ENCODE measurements around the gene EVI5L.
"Not testable (repeated sequence)": the region's sequence is repeated elsewhere in the genome, so short reads cannot be mapped to it uniquely, and the experiment has no call there.

The EVI5L gene

DNA sequence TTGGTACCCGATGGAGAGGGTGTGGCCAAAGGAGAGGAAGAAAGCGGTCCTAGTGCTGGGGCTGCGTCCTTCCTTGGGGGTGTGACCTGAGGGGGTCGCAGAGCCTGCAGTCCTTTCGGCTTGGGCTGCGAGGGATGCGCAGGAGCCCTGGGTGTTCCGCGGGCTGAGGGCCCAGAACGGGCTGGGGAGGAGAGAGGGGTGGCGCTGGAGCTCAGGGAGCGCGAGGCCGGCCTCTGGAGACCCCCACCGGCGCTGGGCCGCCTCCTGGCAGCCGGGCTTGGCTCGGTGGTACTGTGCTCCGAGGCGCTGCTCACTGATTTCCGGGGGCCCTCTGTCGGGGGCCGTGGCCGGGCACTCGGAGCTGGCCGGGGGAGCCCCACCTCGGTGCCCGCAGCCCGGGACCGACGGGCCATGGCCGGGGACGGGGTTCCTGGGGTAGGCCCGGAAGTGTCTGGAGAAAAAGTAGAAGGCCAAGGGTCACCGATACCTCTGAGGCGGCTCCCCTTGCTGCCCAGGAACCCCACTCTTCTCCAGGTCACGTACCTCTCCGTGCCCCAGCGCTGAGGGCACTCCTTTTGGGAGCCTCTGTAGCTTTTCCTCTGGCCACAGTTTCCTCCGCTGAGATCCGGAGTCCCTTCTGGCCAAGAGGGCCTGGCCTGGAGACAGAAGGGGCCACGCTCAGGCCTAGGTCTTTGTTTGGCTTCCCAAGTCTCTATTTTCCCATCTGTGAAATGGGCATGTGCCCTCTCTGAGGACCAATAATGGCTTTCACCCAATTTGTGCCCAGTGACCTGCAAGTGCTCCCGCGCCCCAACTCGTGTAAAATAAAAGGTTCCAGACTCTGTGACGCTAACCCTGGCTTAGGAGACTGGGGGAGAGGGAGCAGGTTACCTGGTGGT lies 42.5 kb downstream of the EVI5L start:
- DNase-seq (ENCODE audit: low read depth) = no peak

DNA sequence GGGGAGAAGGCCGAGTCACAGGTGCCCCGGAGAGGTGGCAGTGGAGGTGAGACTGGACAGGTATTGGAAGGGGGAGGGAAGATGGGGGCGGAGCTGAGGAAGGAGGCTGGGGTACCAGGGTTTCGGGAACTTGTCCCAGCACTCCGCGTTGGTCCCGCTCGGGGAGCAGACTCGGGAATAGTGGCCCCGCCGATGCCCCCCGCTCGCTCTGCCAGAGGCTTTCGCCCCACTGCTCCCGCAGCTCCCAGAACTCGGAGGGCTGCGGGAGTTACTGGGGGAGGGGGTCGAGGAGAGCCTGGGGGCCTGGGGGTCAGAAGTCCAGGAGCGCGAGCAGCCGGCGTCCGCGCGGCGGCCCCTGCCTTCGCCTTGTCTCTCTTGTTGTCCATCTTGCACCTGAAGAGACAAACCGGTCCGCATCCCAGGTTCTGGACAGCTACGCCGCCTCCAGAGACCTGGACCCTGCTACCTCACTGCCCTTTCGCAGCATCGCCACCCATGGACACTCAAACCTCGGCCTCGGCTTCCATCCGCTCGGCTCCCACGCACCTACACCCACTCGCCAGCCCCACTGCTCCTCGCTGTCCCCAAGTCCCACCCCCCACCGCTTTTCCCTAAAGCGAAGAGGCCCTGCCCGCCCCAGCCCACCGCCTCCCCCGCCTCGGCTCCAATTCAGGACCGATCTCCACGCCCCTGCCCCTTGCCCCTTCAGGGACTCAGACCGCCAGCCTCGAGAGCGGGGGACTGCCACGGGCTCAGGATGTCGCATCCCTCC lies 43.5 kb downstream of the EVI5L start:
- no peak for DNase-seq (ENCODE audit: low read depth)

DNA sequence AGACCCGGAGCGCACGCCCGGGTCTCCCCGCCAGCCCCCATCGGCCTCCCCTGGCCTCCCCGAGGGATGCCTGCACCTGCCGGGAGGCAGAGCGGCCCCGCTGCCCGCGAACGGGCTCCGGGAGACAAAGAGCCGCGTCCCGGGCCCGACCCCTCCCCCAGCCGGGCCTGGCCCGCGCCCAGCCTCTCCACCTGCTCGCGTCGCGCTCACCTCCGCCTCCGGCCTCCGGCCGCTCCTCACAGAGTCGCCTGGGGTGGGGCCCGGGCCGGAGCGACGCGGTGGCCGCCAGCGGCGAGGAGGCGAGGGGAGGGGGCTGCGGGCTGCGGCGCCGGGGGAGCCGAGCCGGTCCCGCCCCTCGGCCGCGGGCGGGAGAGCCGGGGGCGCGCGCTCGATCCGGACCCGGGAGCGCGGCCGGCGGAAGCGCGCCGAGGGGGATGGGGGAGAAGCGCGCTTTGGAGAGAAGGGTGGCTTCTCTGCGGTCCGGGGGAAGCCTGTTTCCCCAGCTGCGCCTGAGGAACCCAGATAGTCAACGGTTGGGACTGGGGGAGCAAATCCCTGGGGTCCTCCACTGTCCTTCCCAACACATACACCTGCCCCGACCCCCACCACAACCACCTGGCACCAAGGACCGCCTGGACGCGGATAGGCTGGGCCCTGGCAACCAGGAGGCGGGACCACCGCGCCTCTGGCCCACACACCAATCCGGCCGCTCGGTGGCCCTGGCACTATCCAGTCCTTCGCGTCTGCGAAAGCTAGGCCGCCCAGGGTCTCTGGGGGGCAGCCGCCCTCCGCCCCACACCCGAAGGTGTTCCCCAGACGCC lies 44.3 kb downstream of the EVI5L start, which contains the start of gene PRR36:
PRR36 (minus strand) TSS at position 315 of the 821 bp plus-strand sequence. CDS start 701 bp downstream, outside the sequence.
- DNase-seq (ENCODE audit: low read depth) = no peak

DNA sequence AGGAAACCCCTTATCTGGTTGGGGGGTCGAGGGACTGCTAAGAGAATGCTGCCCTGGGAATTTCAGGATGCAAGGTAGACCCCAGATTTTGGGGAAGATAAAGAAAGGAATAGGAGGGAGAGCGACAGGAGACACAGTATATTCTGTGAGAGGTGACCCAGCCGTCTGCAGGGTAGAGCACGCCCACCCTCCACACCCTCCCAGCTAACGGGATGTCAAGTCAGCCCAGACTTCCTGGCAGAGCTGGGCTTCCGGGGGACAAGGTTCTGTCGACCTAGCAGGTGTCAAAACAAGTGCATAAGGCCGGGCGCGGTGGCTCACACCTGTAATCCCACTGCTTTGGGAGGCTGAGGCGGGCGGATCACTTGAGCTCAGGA lies 44.9 kb downstream of the EVI5L start:
- DNase-seq (ENCODE audit: low read depth) = no peak

DNA sequence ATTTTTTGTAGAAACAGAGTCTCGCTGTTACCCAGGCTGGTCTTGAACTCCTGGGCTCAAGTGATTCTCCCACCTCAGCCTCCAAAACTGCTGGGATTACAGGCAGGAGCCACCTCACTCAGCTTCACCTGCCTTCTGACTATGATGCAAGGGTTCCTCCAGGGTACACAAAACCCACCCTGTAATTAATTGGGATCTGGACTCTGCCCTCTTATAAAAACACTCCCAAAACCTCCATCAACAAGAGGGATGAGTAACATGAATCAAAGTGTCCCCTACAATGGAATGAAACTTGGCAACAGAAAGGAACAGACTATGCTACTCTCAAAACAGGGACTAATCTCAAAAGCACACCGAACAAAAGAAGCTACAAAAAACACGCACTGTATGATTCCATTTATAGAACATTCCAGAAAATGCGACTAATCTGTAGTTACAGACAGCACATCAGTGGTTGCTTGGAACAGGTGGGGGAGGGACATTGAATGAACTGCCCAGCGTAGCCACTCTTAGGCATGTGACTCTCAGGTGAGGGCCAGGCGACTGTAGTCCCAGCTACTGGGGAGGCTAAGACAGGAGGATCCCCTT lies 47.3 kb downstream of the EVI5L start:
- no peak for DNase-seq (ENCODE audit: low read depth)

DNA sequence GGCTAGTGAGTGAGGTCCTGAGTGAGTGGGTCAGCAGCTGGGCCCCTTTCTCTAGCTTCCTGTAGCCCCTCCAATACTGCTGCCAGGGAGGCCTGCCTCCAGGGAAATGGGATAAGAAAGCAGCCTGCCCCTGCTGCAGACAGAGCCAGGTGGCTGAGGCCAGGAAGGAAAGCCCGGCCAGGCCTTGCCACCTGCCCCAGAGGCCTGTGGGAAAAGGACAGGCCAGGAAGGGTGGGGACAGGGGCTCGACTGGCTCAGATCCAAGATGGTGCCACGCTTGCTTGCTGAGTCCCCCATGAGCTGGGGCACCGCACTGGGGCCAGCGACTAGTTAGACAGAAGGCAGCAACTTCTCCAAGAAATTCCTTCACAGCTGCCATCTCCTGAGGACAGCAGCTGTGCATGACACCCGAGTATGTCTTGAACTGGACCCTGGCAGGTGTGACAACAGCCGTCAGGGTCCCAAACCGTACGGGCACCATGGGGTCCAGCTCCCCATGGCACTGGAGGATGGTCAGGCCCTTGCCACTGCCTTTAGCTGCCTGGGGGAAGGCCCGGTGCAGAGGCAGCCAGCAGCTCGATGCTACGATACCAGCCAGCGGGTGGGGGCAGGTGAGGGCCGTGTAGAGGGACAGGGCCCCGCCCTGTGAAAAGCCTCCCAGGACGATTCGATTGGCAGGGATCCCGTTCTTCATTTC lies 49.2 kb downstream of the EVI5L start:
- DNase-seq (ENCODE audit: low read depth) = no peak

DNA sequence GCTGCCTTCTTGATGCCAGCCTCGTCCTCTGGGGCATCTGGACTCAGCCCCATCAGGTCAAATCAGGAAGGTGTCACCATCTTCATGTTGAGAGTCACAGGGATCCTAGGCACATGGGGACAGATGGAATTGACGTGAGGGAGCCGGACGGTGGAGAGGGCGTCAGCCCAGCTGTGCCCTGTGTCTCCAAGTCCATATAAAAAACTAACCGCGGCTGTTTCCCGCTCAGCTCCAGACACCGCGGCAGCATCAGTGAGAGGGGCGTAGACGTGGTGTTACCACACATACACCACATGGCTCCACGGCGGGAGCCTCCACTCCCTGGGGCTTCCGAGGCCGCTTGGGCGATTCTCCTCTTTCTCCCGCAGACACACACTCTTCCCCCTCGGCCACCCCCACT lies 49.8 kb downstream of the EVI5L start:
- DNase-seq (ENCODE audit: low read depth) = no peak

DNA sequence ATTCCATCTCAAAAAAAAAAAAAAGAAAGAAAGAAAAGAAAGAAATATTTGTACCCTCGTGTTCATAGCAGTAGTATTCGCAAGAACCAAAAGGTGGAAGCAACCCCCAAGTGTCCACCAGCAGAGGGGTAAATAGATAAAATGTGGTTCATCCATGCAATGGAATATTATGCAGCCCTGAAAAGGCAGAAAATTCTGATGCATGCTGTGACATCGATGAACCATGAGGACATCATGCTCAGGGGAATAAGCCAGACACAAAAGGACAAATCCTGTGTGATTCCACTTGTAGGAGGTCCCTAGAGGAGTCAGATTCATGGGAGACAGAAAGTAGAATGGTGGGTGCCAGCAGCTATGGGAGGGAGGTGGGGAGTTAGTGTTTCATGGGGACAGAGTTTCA lies 51.9 kb downstream of the EVI5L start:
- DNase-seq (ENCODE audit: low read depth) = no peak

DNA sequence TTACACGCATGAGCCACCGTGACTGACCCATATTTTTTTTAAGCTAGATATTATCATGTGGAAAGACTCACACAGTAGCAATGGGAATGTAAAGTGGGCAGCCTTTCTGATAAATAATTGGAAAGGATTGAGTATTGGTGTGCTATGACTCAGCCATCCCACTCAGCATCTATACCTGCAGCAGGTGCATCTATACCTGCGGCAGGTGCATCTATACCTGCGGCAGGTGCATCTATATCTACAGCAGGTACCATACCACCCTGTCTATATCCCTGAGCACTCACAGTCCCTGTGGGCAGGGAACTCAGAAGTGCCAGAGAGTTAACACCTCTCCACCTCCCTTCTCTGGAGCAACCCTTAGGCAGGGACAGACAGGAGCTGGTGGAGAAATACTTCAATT lies 53.1 kb downstream of the EVI5L start:
- no peak for DNase-seq (ENCODE audit: low read depth)

DNA sequence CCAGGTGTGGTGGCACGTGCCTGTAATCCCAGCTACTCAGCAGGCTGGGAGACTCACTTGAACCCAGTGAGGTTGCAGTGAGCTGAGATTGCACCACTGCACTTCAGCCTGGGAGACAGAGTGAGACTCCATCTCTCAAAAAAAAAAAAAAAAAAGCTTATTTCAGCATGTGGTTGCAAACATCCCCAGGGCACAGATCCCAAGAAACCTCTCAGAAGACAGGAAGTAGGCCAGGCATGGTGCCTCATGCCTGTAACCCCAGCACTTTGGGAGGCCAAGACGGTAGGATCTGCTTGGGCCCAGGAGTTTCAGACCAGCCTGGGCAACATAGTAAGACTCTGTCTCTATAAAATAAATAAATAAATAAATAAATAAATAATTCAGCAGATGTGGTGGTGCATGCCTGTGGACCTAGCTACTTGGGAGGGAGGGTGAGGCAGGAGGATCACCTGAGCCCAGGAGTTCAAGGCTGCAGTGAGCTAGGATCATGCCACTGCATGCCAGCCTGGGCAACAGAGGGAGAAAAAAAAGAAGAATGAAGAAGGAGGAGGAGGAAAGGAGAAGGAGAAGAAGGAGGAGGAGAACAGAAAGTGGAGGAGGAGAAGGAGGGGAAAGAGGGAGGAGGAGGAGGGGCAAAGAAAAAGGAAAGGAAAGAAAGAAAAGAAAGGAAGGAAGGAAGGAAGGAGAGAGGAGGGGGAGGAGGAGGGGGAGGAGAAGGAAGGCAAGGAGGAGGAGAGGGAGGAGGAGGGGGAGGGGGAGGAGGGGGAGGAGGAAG lies 54.0 kb downstream of the EVI5L start:
- DNase-seq (ENCODE audit: low read depth) = no peak

DNA sequence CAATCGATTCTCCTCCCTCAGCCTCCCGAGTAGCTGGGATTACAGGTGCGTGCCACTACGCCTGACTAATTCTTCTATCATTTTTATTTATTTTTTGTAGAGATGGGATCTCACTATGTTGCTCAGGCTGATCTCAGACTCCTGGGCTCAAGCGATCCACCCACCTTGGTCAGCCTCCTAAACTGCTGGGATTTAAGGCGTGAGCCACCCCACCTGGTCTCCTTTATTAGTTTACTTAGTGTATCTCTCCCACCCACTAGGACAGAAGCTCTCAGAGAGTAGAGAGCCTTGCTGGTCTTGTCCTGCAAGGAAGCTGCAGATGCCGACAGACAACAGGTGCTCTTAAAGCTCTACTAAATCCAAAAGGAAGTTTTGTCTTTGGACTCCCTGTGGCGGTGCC lies 55.8 kb downstream of the EVI5L start:
- no peak for DNase-seq (ENCODE audit: low read depth)

DNA sequence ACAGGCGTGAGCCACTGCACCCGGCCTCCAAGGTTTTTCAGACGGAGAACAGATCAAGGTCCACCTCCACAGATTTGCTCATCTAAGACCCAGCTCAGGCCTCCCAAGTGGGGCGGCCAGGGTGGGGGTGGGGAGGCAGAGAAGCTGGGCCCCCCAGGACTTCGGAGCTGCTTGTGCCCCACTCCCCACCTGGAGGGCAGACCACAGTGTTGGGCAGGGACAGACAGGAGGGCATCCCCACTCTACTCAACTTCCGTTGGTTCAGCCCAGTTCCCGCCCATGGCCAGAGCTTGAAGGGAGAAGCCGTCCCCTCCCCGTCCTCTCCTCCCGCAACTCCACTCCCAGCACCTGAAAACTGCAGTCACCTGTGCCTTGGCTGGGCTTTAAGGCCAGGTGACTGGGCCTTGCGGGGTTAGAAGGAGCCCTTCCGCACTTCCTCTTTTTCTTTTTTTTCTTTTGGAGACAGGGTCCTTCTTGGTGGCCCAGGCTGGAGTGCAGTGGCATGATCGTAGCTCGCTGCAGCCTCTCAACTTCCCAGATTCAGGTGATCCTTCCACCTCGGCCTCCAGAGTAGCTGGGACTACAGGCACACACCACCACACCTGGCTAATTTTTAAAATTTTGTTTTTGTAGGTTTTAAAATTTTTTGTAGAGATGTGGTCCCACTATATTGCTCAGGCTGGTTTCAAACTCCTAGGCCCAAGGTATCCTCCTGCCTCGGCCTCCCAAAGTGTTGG lies 57.6 kb downstream of the EVI5L start:
- no peak for DNase-seq (ENCODE audit: low read depth)

DNA sequence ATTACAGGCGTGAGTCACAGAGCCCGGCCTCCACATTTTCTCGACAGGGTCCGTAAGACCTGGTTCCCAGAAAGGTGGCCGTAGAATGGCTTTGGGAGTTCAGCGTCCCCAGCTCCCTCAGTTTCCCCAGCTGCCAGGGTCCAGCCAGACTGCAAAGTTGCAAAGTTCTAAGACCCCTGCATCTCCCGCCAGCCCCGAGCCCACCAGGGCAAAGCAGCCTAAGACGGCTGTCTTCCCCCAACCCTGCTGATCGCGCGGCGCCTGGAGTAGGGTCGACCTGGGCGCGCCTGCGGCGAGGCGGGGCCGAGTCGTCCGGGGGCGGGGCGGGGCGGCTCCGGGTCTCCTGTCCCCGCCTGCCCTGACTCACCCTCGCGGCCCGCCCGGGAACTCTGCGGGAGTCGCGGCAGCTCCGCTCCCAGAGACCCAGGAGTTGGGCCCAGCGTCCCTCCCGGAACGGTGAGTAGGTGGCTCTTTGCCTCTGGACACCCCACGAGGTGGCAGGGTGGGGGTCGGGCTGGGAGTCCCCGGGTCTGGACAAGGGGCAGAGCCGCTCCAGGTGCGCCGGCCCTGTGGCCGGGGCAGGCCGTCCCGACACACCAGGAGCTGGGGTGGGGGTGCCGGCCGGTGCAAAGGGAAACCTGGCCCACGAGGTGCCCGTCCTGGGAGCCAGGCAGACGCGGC lies 58.3 kb downstream of the EVI5L start, which contains the start of gene LRRC8E:
LRRC8E (plus strand) TSS at position 366 of the 681 bp plus-strand sequence. CDS start 7,094 bp downstream, outside the sequence.
- no peak for DNase-seq (ENCODE audit: low read depth)

DNA sequence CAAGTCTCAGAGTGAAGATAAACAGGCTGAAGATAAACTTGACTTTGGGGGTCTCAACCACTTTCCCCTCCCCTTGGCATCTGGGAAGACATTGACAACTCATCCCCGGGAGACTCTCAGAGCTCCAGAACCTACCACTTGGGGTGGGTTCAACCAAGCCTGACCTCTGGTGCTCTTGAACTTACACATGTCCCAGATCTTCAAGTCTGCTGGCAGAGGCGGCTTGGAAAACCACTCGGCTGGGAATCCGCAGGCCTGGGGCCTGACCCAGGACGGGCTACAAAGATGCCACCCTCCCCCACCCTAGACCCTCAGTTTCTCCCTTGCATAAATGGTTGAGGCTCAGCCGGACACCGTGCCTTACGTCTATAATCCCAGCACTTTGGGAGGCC lies 58.8 kb downstream of the EVI5L start:
- no peak for DNase-seq (ENCODE audit: low read depth)

DNA sequence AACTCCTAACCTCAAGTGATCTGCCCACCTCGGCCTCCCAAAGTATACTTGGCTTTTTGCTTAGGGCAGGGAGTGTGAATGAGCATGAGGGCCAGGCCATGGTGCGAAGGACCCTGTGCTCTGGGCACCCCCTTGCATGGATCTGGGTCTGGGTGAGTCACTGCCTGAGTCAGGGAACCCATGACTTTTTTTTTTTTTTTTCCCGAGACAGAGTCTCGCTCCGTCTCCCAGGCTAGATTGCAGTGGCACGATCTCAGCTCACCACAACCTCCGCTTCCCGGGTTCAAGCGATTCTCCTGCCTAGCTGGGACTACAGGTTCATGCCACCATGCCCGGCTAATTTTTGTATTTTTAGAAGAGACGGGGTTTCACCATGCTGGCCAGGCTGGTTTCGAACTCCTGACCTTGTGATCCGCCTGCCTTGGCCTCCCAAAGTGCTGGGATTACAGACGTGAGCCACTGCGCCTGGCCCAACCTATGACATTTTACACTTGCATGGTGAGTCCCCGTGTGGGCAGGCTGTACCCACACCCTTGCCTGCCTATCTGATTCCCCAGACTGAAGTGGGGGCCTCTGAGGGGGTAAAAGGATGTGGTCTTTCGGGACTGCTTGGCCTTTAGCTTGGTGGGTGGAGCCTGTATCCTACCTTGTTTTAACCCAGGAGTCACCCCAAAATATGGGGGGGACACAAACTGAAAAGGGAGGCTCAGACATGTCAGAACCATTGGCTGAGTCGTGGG lies 63.5 kb downstream of the EVI5L start:
- DNase-seq (ENCODE audit: low read depth) = not testable (repeated sequence)

DNA sequence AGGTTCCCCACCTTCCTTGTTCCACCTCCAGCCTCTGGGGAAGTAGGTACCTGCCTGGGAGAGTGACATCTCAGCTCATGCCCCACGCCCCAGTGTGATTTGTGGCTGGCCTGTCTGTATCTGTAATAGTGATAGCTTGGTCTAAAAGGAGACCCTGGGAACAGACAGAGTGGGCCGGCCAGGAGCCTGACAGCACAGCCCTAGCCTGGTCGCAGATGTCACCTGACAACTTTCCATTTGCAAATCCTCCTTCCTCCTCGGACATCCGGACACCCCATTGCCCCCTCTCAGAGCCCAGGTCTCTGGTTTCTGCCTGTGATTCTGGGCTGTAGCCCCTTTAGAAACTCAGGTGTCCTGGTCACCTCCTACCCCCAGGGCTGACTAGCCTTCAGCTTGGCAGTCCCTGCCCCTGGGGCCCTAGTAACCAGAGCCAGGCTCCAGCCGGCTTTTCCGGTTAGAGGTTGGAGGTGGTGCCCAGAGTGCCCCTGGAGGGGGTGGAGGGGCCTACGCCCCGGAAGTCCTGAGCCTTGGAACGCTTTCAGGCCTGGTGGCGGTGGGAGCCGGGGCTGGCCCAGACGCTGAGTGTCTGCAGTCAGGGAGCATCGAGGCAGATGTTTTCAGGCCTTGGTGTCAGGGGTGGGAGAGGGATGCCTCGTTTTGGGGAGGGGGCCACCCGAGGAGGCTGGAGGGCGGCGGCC lies 64.7 kb downstream of the EVI5L start:
- no peak for DNase-seq (ENCODE audit: low read depth)

DNA sequence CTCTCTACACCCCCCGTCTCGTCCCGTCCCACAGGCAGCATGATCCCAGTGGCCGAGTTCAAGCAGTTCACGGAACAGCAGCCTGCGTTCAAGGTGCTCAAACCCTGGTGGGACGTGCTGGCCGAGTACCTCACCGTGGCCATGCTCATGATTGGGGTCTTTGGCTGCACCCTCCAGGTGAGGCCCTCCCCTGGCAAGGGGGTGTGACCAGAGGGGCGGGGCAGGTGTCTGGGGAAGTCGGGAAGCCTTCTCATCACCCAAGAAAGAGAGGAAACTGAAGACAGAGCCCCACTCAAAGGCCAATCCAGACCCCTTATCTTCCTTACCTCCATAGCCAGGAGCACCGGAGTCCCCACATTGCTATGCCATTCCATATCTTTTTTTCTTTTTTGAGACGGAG lies 65.5 kb downstream of the EVI5L start:
- DNase-seq (ENCODE audit: low read depth) = no peak

DNA sequence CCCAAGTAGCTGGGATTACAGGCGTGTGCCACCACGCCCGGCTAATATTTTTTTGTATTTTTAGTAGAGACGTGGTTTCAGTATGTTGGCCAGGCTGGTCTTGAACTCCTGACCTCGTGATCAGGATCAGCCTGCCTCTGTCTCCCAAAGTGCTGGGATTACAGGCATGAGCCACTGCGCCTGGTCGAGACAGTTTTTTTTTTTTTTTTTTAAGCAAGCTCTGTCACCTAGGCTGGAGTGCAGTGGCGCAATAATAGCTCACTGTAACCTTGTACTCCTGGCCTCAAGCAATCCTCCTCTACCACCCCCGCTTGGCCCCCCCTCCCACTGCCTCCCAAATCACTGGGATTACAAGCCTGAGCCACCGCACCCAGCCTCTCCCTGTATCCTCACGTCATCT lies 67.3 kb downstream of the EVI5L start:
- DNase-seq (ENCODE audit: low read depth) = no peak
